ENCODE results near the gene FEZ2. TPM values are rescaled to one million over a fixed set of nuclear protein-coding genes. Genes with fewer than 3 reads are reported as not detected.

The FEZ2 gene
- total RNA-seq, 1 experiment from 2014 or later: 57.5 TPM

GRCh38 chr2:36589230-36589630, 8.7 kb downstream of the FEZ2 start:
- DNase-seq (ENCODE audit: low spot score): no peak
- Histone ChIP-seq H3K4me3 (ENCODE audit: low read depth, low read length, poor library complexity, severe bottlenecking) (no peak overlapping the region), H3K36me3 (ENCODE audit: insufficient read depth, low read length, poor library complexity, severe bottlenecking) (peaks cover 5% of the 10 kb centered on the region), H3K9me3 (ENCODE audit: low read depth, low read length, poor library complexity, severe bottlenecking) (no peaks in the 10 kb centered on the region), H3K27ac (ENCODE audit: low read depth, low read length, poor library complexity, severe bottlenecking) (no peak overlapping the region), H3K27me3 (replicated peaks; ENCODE audit: insufficient read depth, low read depth, low read length, poor library complexity) (no peaks in the 10 kb centered on the region), H3K4me1 (ENCODE audit: insufficient read depth, low read length, poor library complexity, severe bottlenecking) (peaks cover 5% of the 10 kb centered on the region)
- POLR2A ChIA-PET (ENCODE audit: low non-redundant PET): no interaction called here
- BruUV-seq (replicated peaks): no TSS peak
- intact Hi-C loops (cut with micrococcal nuclease; ENCODE audit: unreplicated experiment): no loop called here
- CTCF ChIA-PET: no interaction called here
- TF ChIP-seq CTCF (conservative IDR thresholded peaks at IDR 0.05; ENCODE audit: low read depth, low read length) (no peak), EZH2 (IDR thresholded peaks at IDR 0.05; ENCODE audit: borderline replicate concordance, low read depth, low read length, poor library complexity, severe bottlenecking) (no peak)

- Histone ChIP-seq H3K27ac (ENCODE audit: low read depth, low read length, poor library complexity, severe bottlenecking) (no peak overlapping the region), H3K4me1 (ENCODE audit: insufficient read depth, low read length, poor library complexity, severe bottlenecking) (peaks cover 10% of the 10 kb centered on the region), H3K9me3 (ENCODE audit: low read depth, low read length, poor library complexity, severe bottlenecking) (no peaks in the 10 kb centered on the region), H3K27me3 (replicated peaks; ENCODE audit: insufficient read depth, low read depth, low read length, poor library complexity) (no peaks in the 10 kb centered on the region), H3K36me3 (ENCODE audit: insufficient read depth, low read length, poor library complexity, severe bottlenecking) (peaks cover 5% of the 10 kb centered on the region), H3K4me3 (ENCODE audit: low read depth, low read length, poor library complexity, severe bottlenecking) (no peak overlapping the region)
- POLR2A ChIA-PET (ENCODE audit: low non-redundant PET): no interaction called here
- no TSS peak for BruUV-seq (replicated peaks)
- CTCF ChIA-PET: no interaction called here
- DNase-seq (ENCODE audit: low spot score): no peak
- intact Hi-C loops (cut with micrococcal nuclease; ENCODE audit: unreplicated experiment): no loop called here
- TF ChIP-seq CTCF (conservative IDR thresholded peaks at IDR 0.05; ENCODE audit: low read depth, low read length): no peak
- TF ChIP-seq EZH2 (IDR thresholded peaks at IDR 0.05; ENCODE audit: borderline replicate concordance, low read depth, low read length, poor library complexity, severe bottlenecking): no peak
Measured at GRCh38 chr2:36587556-36587955, 10.4 kb downstream of the FEZ2 start.

- Histone ChIP-seq H3K27ac (ENCODE audit: low read depth, low read length, poor library complexity, severe bottlenecking) (no peak overlapping the region), H3K9me3 (ENCODE audit: low read depth, low read length, poor library complexity, severe bottlenecking) (no peaks in the 10 kb centered on the region), H3K36me3 (ENCODE audit: insufficient read depth, low read length, poor library complexity, severe bottlenecking) (peaks cover 5% of the 10 kb centered on the region), H3K27me3 (replicated peaks; ENCODE audit: insufficient read depth, low read depth, low read length, poor library complexity) (no peaks in the 10 kb centered on the region), H3K4me1 (ENCODE audit: insufficient read depth, low read length, poor library complexity, severe bottlenecking) (peaks cover 14% of the 10 kb centered on the region), H3K4me3 (ENCODE audit: low read depth, low read length, poor library complexity, severe bottlenecking) (no peak overlapping the region)
- BruUV-seq (replicated peaks): no TSS peak
- intact Hi-C loops (cut with micrococcal nuclease; ENCODE audit: unreplicated experiment): no loop called here
- DNase-seq (ENCODE audit: low spot score): no peak
- TF ChIP-seq CTCF (conservative IDR thresholded peaks at IDR 0.05; ENCODE audit: low read depth, low read length) (no peak), EZH2 (IDR thresholded peaks at IDR 0.05; ENCODE audit: borderline replicate concordance, low read depth, low read length, poor library complexity, severe bottlenecking) (no peak)
- POLR2A ChIA-PET (ENCODE audit: low non-redundant PET): no interaction called here
- CTCF ChIA-PET: no interaction called here
Measured at GRCh38 chr2:36587101-36587500, 10.9 kb downstream of the FEZ2 start.

Data from A673 (cell line).